Activated T-helper 2 cell treated with anti-CD3 and anti-CD28 coated beads, Interferon-gamma antibody, Interleukin-2, Interleukin-4, amounts not matched to agents 10 μg/mL and 5 μg/mL and 100 μg/mL, durations not matched to agents 14 hours and 24 hours and 36 hours (primary cell): Measurements from ENCODE around the gene MRPL55. TPM values are rescaled to one million over a fixed set of nuclear protein-coding genes. Genes with fewer than 3 reads are reported as not detected.

ENCODE experiments used
- DNase-seq: peaks from one replicate; pipeline ENCODE4 v3.0.0; 2021; ENCODE audit warnings: low spot score
- H3K27ac Mint-ChIP-seq: one replicate; pipeline ENCODE4 v1.8.0; 2021; ENCODE audit warnings: mixed read lengths
- H3K27me3 Mint-ChIP-seq: one replicate; pipeline ENCODE4 v1.8.0; 2021; ENCODE audit warnings: low read depth, mixed read lengths
- H3K36me3 Mint-ChIP-seq: one replicate; pipeline ENCODE4 v1.8.0; 2021; ENCODE audit warnings: low read depth, mixed read lengths
- H3K4me1 Mint-ChIP-seq: one replicate; pipeline ENCODE4 v1.8.0; 2021; ENCODE audit warnings: low read depth, mixed read lengths
- H3K4me3 Mint-ChIP-seq: one replicate; pipeline ENCODE4 v1.8.0; 2021; ENCODE audit warnings: low read depth, mild to moderate bottlenecking, moderate library complexity, mixed read lengths
- H3K9me3 Mint-ChIP-seq: one replicate; pipeline ENCODE4 v1.8.0; 2021; ENCODE audit warnings: mixed read lengths
- intact Hi-C: fragments of 100-400 bp; cut with micrococcal nuclease; formaldehyde crosslinking; loops from one replicate; pipeline ENCODE4 v1.15.1; 2023
- total RNA-seq: library from RNA; stranded (reverse); gene quantifications from 2 replicates; pipeline ENCODE4 v1.2.3, GENCODE V29; 2022

Gene MRPL55
- total RNA-seq, 1 donor from 2014 or later = 53.6 TPM

- Mint-ChIP-seq H3K27ac (no peak overlapping the region), H3K4me1 (peaks cover 14% of the 10 kb centered on the region), H3K27me3 (no peaks in the 10 kb centered on the region), H3K4me3 (no peak overlapping the region), H3K9me3 (no peaks in the 10 kb centered on the region), H3K36me3 (peaks cover 29% of the 10 kb centered on the region)
- intact Hi-C loops = no loop called here
- no peak for DNase-seq
These were observed 35.3 kb upstream of the MRPL55 start for GRCh38 chr1:228144193-228144992.

- no peaks in the 10 kb centered on the region for H3K9me3 Mint-ChIP-seq
- no peak for DNase-seq
- peaks cover 14% of the 10 kb centered on the region for H3K4me1 Mint-ChIP-seq
- intact Hi-C loops = no loop called here
- H3K36me3 Mint-ChIP-seq = peaks cover 29% of the 10 kb centered on the region
- H3K4me3 Mint-ChIP-seq = peak overlapping the region; percentile 96
- H3K27me3 Mint-ChIP-seq = no peaks in the 10 kb centered on the region
- H3K27ac Mint-ChIP-seq = peak overlapping the region; percentile 16
These were observed 34.5 kb upstream of the MRPL55 start for GRCh38 chr1:228143480-228144192.

- intact Hi-C loops = no loop called here
- H3K4me3 Mint-ChIP-seq = peak overlapping the region; percentile 96
- DNase-seq = no peak
- no peaks in the 10 kb centered on the region for H3K9me3 Mint-ChIP-seq
- H3K36me3 Mint-ChIP-seq = peaks cover 29% of the 10 kb centered on the region
- H3K27ac Mint-ChIP-seq = peak overlapping the region; percentile 28
- peaks cover 14% of the 10 kb centered on the region for H3K4me1 Mint-ChIP-seq
- H3K27me3 Mint-ChIP-seq = no peaks in the 10 kb centered on the region
These were observed 33.6 kb upstream of the MRPL55 start for GRCh38 chr1:228142701-228143136.

- intact Hi-C loops = no loop called here
- peak overlapping the region; percentile 28 for H3K27ac Mint-ChIP-seq
- H3K27me3 Mint-ChIP-seq = peaks cover 5% of the 10 kb centered on the region
- no peaks in the 10 kb centered on the region for H3K9me3 Mint-ChIP-seq
- peaks cover 29% of the 10 kb centered on the region for H3K36me3 Mint-ChIP-seq
- no peak for DNase-seq
- peak overlapping the region; percentile 96 for H3K4me3 Mint-ChIP-seq
- peaks cover 14% of the 10 kb centered on the region for H3K4me1 Mint-ChIP-seq
These were observed 33.1 kb upstream of the MRPL55 start for GRCh38 chr1:228142155-228142691.

GRCh38 chr1:228141226-228142044 is 32.3 kb upstream of the MRPL55 start:
- peaks cover 29% of the 10 kb centered on the region for H3K36me3 Mint-ChIP-seq
- intact Hi-C loops = no loop called here

GRCh38 chr1:228140724-228141225 is 31.7 kb upstream of the MRPL55 start:
- no peak for DNase-seq
- peaks cover 28% of the 10 kb centered on the region for H3K36me3 Mint-ChIP-seq
- peak overlapping the region; percentile 96 for H3K4me3 Mint-ChIP-seq
- H3K27me3 Mint-ChIP-seq = peaks cover 19% of the 10 kb centered on the region
- H3K4me1 Mint-ChIP-seq = peaks cover 17% of the 10 kb centered on the region
- peak overlapping the region; percentile 96 for H3K27ac Mint-ChIP-seq
- H3K9me3 Mint-ChIP-seq = no peaks in the 10 kb centered on the region
- intact Hi-C loops = loop anchor here (1.0 kb wide), 5 partner anchors 25 to 317 kb away; partner anchors contain the start of genes C1orf35, IBA57 and MRPL55

More at GRCh38 chr1:228141226-228142044, 32.3 kb upstream of the MRPL55 start:
- peak; percentile 45 for DNase-seq
- Mint-ChIP-seq H3K27ac (peak overlapping the region; percentile 96), H3K9me3 (no peaks in the 10 kb centered on the region), H3K4me1 (peaks cover 17% of the 10 kb centered on the region), H3K27me3 (peaks cover 12% of the 10 kb centered on the region), H3K4me3 (peak overlapping the region; percentile 96)

GRCh38 chr1:228139931-228140723 is 31.0 kb upstream of the MRPL55 start, which contains the start of gene GUK1:
GUK1 (plus strand) TSS chr1:228140279; CDS start chr1:228140303, 24 bp downstream.
- peaks cover 17% of the 10 kb centered on the region for H3K4me1 Mint-ChIP-seq

GRCh38 chr1:228139406-228139930 is 30.4 kb upstream of the MRPL55 start:
- intact Hi-C loops = loop anchor here (1.0 kb wide), 1 partner anchor 57 kb away; the partner anchor contains the start of gene ARF1
- Mint-ChIP-seq H3K9me3 (no peaks in the 10 kb centered on the region), H3K4me3 (peak overlapping the region; percentile 96), H3K4me1 (peaks cover 17% of the 10 kb centered on the region), H3K27ac (peak overlapping the region; percentile 96), H3K27me3 (peaks cover 27% of the 10 kb centered on the region), H3K36me3 (peaks cover 26% of the 10 kb centered on the region)
- DNase-seq = no peak

More at GRCh38 chr1:228139931-228140723, 31.0 kb upstream of the MRPL55 start, which contains the start of gene GUK1:
- Mint-ChIP-seq H3K9me3 (no peaks in the 10 kb centered on the region), H3K27ac (peak within 1 kb of the TSS; percentile 96), H3K4me3 (peak within 1 kb of the TSS; percentile 96), H3K27me3 (peaks cover 22% of the 10 kb centered on the region), H3K36me3 (peaks cover 26% of the 10 kb centered on the region)
- intact Hi-C loops = loop anchor here (1.0 kb wide), 6 partner anchors 25 to 317 kb away; partner anchors contain the start of genes ARF1, C1orf35, IBA57 and MRPL55
- peak; percentile 100 for DNase-seq

- peaks cover 33% of the 10 kb centered on the region for H3K27me3 Mint-ChIP-seq
- intact Hi-C loops = no loop called here
- no peak overlapping the region for H3K4me3 Mint-ChIP-seq
- H3K4me1 Mint-ChIP-seq = peaks cover 4% of the 10 kb centered on the region
- DNase-seq = no peak
- H3K27ac Mint-ChIP-seq = no peak overlapping the region
- H3K9me3 Mint-ChIP-seq = no peaks in the 10 kb centered on the region
- peaks cover 4% of the 10 kb centered on the region for H3K36me3 Mint-ChIP-seq
These were observed 27.8 kb upstream of the MRPL55 start for GRCh38 chr1:228136901-228137300.

GRCh38 chr1:228134591-228134990 is 25.5 kb upstream of the MRPL55 start:
- H3K4me3 Mint-ChIP-seq = no peak overlapping the region
- H3K36me3 Mint-ChIP-seq = no peaks in the 10 kb centered on the region
- no peak overlapping the region for H3K27ac Mint-ChIP-seq
- H3K9me3 Mint-ChIP-seq = no peaks in the 10 kb centered on the region
- intact Hi-C loops = no loop called here
- peaks cover 8% of the 10 kb centered on the region for H3K4me1 Mint-ChIP-seq
- peaks cover 33% of the 10 kb centered on the region for H3K27me3 Mint-ChIP-seq
- no peak for DNase-seq

GRCh38 chr1:228131766-228132165 is 22.7 kb upstream of the MRPL55 start:
- no peak for DNase-seq
- intact Hi-C loops = loop anchor here (2.0 kb wide), 2 partner anchors 133 to 383 kb away; no protein-coding TSS in a partner anchor
- H3K27ac Mint-ChIP-seq = no peak overlapping the region
- peaks cover 34% of the 10 kb centered on the region for H3K27me3 Mint-ChIP-seq
- H3K9me3 Mint-ChIP-seq = no peaks in the 10 kb centered on the region
- H3K4me3 Mint-ChIP-seq = no peak overlapping the region
- no peaks in the 10 kb centered on the region for H3K36me3 Mint-ChIP-seq
- peaks cover 4% of the 10 kb centered on the region for H3K4me1 Mint-ChIP-seq
